Measurements from ENCODE around the gene ANKMY2. TPM values are rescaled to one million over a fixed set of nuclear protein-coding genes. Genes with fewer than 3 reads are reported as not detected.

The ANKMY2 gene
- polyA plus RNA-seq, 3 donors, result 4.8 to 7.5 (median 7.0) TPM

- Histone ChIP-seq H2AFZ (ENCODE audit: insufficient read depth, low read depth, low read length, poor library complexity, severe bottlenecking) (no peak overlapping the region), H3K4me2 (replicated peaks; ENCODE audit: extremely low read depth, low read length, poor library complexity, severe bottlenecking) (no peak overlapping the region), H3K4me1 (ENCODE audit: control insufficient read depth in 1 of 2, insufficient read depth in 2 of 2, low read length in 2 of 2) (peaks cover 15 to 16% of the 10 kb centered on the region in 2 donors), H3K27ac (ENCODE audit: low read depth in 1 of 2, low read length in 2 of 2) (no peak overlapping the region), H3K9me3 (replicated peaks in 1 of 2; ENCODE audit: control insufficient read depth in 1 of 2, insufficient read depth in 1 of 2, low read length in 2 of 2) (no peaks in the 10 kb centered on the region), H3K27me3 (ENCODE audit: control insufficient read depth in 2 of 2, insufficient read depth in 2 of 2, low read length in 2 of 2) (no peaks in the 10 kb centered on the region), H3K79me2 (ENCODE audit: insufficient read depth, low read length) (peaks cover 27% of the 10 kb centered on the region), H3K36me3 (replicated peaks in 1 of 2; ENCODE audit: control insufficient read depth in 1 of 2, insufficient read depth in 2 of 2, low read length in 2 of 2) (peaks cover 18 to 38% of the 10 kb centered on the region in 2 donors), H4K20me1 (ENCODE audit: insufficient read depth, low read length) (no peaks in the 10 kb centered on the region), H3K9ac (ENCODE audit: insufficient read depth, low read length, poor library complexity, severe bottlenecking) (no peak overlapping the region), H3K4me3 (replicated peaks in 1 of 3; ENCODE audit: low read depth in 2 of 3, low read length in 3 of 3) (no peak overlapping the region)
- Mint-ChIP-seq H3K36me3 (peaks cover 34 to 45% of the 10 kb centered on the region in 2 donors), H3K27ac (no peak overlapping the region), H3K4me3 (no peak overlapping the region), H3K4me1 (peaks cover 20% of the 10 kb centered on the region), H3K9me3 (peaks cover 0 to 3% (median 0%) of the 10 kb centered on the region in 7 donors), H3K27me3 (ENCODE audit: low read depth in 3 of 3) (no peaks in the 10 kb centered on the region)
- DNase-seq, result no peak
- TF ChIP-seq CTCF (IDR thresholded peaks at IDR 0.05), result no peak
- no CpG with 5 or more reads among the region's 3 CpGs for WGBS (ENCODE audit: insufficient coverage)
- intact Hi-C loops (cut with micrococcal nuclease), result no loop called here
These were observed 26.3 kb upstream of the ANKMY2 start for GRCh38 chr7:16671811-16672210.

- H3K36me3 Mint-ChIP-seq, result peaks cover 33 to 43% of the 10 kb centered on the region in 2 donors
- peaks cover 20% of the 10 kb centered on the region for H3K4me1 Mint-ChIP-seq
- H3K36me3 ChIP-seq (replicated peaks in 1 of 2; ENCODE audit: control insufficient read depth in 1 of 2, insufficient read depth in 2 of 2, low read length in 2 of 2), result peaks cover 21 to 29% of the 10 kb centered on the region in 2 donors
- no peak overlapping the region for H3K27ac Mint-ChIP-seq
- no peak overlapping the region for H3K4me3 Mint-ChIP-seq
- no peak overlapping the region for H3K9ac ChIP-seq (ENCODE audit: insufficient read depth, low read length, poor library complexity, severe bottlenecking)
- H4K20me1 ChIP-seq (ENCODE audit: insufficient read depth, low read length), result no peaks in the 10 kb centered on the region
- H3K4me2 ChIP-seq (replicated peaks; ENCODE audit: extremely low read depth, low read length, poor library complexity, severe bottlenecking), result no peak overlapping the region
- peaks cover 27% of the 10 kb centered on the region for H3K79me2 ChIP-seq (ENCODE audit: insufficient read depth, low read length)
- no CpG with 5 or more reads among the region's 4 CpGs for WGBS (ENCODE audit: insufficient coverage)
- DNase-seq, result no peak
- no peaks in the 10 kb centered on the region for H3K27me3 ChIP-seq (ENCODE audit: control insufficient read depth in 2 of 2, insufficient read depth in 2 of 2, low read length in 2 of 2)
- H3K27ac ChIP-seq (ENCODE audit: low read depth in 1 of 2, low read length in 2 of 2), result no peak overlapping the region
- no peak overlapping the region for H3K4me3 ChIP-seq (replicated peaks in 1 of 3; ENCODE audit: low read depth in 2 of 3, low read length in 3 of 3)
- H3K9me3 Mint-ChIP-seq, result peaks cover 0 to 3% (median 0%) of the 10 kb centered on the region in 7 donors
- peaks cover 15 to 16% of the 10 kb centered on the region in 2 donors for H3K4me1 ChIP-seq (ENCODE audit: control insufficient read depth in 1 of 2, insufficient read depth in 2 of 2, low read length in 2 of 2)
- H2AFZ ChIP-seq (ENCODE audit: insufficient read depth, low read depth, low read length, poor library complexity, severe bottlenecking), result no peak overlapping the region
- TF ChIP-seq CTCF (IDR thresholded peaks at IDR 0.05), result no peak
- intact Hi-C loops (cut with micrococcal nuclease), result no loop called here
- H3K27me3 Mint-ChIP-seq (ENCODE audit: low read depth in 3 of 3), result no peaks in the 10 kb centered on the region
- no peaks in the 10 kb centered on the region for H3K9me3 ChIP-seq (replicated peaks in 1 of 2; ENCODE audit: control insufficient read depth in 1 of 2, insufficient read depth in 1 of 2, low read length in 2 of 2)
These were observed 25.3 kb upstream of the ANKMY2 start for GRCh38 chr7:16670731-16671344.
